ENCODE results near the gene COL7A1.

The COL7A1 gene

DNA sequence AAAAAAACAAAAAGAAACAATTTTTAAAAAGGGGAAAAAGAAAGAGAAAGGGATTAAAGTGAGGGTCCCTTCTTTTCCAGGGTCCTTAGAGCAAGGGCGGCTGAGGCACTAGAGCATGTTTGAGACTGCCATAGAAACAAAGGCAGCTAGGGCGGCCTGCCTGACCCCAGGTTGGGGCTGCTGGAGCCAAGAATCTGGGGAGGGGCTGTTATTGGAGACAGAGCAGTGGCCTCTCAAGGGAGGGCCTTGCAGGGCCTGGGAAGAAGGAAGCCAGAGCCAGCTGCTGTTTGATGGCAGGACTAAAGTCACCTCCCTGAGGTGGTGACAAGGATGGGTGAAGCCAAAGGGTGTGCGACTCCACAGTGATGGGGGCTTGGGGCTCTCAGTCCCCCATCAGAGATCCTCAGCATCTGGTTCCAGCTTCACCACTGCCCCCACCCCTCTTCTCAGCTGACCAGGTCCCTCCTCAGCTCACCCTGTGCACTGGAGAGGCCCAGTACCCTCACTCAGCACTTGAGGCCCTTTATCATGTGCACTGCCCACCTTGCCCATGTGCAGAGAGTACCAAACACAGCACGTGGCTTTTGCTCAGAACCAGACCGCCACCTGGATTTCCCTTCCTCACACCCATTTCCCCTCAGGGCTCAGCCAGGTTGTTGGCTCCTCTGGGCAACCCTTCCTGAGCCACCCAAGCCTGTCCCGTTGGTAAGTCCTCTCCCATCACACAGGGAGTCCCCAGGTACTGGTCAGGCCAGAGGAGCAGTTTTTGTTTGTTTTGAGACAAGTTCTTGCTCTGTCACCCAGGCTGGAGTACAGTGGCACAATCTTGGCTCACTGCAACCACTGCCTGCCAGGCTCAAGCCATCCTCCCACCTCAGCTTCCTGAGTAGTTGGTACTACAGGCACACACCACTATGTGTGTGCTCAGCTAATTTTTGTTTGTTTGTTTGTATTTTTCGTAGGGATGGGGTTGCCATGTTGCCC lies 24.7 kb upstream of the COL7A1 start:
- DNase-seq (ENCODE audit: low read depth): no peak

DNA sequence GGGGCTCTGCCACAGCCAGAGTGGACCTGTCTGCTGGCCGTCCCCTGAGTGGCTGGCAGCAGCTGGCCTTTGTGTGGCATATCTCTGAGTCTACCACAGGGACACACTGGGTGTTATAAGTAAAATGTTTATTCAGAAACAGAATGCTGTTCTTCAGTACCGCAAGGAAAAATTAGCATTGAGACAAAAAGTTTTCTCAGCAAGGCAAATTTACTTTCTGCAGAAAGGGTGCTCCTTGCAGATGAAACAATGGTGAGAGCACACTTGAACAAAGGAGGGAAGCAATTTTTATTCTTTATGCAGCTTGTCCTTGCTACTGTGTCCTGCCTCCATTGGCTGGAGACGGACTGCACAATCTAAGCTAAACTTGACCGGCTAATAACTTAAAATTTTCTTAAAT lies 22.4 kb upstream of the COL7A1 start:
- no peak for DNase-seq (ENCODE audit: low read depth)

DNA sequence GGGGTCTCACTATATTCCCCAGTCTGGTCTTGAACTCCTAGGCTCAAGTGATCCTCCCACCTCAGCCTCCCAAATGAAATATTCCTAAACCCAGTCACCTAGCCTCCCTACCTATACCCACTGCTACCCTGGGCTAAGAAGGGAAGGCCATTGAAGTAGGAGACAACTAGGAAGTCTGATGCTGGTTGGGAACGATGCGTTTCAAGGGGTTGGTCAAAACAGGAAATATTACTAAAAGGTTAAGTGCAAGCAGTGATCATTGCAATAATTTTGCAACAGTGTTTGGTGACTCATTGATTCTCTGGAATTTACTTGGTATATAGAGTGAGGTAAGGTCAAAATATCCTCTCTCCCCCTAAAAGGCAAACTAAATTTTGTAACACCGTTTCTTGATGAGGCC lies 18.9 kb upstream of the COL7A1 start:
- peak; percentile 90 for DNase-seq (ENCODE audit: low read depth)

DNA sequence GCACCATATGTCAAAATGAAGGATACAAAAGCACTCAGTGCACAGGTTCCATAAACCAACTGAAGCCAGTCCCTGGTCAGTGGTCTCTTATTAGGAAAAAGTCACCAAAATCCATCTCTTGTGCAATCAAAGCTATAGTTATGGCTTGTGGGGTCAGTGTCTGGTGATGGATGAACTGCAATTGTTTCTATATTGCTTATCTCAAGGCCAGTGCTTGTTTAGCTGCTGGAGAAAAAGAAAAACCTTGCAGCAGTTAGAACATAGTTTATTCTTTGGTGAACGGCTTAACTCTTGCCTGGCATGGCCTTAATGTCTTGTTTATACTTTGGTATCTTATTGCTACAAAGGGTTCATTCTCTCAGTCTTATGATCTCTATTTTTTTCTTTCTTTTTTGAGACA lies 17.2 kb upstream of the COL7A1 start:
- DNase-seq (ENCODE audit: low read depth): no peak

DNA sequence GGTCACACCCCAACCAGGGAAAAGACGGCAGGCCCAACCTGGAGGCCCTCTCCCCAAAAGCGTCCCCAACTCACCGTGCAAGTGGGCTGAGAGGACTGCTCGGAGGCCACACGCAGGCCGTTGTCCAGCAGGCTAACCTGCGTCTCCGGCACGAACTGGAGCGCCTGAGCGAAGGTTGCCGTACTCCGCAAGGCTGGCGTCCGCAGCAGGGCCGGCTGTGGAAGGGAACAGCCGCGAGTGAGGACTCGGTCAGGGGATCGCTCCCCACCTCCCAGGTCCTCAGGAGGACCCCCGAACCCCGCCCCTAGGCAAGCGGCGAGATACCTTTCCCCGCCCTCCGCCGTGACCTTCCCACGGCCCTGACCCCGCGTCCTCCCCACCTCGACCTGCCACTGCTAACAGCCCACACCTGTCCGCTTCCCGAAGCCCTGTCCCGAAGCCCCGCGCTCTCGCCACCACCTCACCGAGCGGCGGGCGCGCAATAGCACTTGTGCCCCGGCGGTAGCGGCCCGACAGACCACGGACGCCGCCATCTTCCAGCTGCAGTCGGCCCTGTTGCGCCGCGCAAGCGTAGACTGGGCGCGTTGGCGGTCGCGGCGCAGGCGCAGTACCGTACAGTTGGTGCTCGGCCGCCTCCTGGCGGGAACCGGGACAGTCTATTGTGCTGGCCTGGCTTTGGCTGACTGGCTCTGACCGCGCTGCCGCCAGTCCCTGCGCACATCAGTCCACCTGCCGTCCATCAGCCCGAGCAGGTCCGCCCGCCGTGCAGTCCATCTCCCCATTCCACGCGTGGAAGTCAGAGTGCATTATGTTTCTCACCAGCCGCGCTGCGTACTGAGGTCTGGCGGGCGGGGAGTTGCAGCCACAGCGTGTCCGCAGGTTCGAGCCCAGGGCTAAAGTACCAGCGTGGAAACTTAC lies 14.2 kb upstream of the COL7A1 start, which contains the start of gene UQCRC1:
Gene UQCRC1 (minus strand): TSS at position 559 of the 918 bp plus-strand sequence. CDS start 26 bp downstream, at position 533.
- peak; percentile 70 for DNase-seq (ENCODE audit: low read depth)

DNA sequence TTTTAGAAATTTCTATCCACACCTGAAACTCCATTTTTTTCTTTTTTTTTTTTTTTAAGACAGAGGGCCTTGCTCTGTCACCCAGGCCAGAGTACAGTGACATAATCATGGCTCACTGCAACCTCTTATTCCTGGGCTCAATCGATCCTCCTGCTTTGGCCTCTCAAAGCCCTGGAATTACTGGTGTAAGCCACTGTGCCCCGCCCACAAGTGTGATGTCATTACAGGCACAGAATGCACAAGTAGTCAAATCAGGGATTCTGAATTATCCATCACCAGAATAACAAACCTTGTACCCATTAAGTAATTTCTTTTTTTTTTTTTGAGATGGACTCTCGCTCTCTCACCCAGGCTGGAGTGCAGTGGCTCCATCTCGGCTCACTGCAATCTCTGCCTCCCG lies 12.4 kb upstream of the COL7A1 start:
- no peak for DNase-seq (ENCODE audit: low read depth)

DNA sequence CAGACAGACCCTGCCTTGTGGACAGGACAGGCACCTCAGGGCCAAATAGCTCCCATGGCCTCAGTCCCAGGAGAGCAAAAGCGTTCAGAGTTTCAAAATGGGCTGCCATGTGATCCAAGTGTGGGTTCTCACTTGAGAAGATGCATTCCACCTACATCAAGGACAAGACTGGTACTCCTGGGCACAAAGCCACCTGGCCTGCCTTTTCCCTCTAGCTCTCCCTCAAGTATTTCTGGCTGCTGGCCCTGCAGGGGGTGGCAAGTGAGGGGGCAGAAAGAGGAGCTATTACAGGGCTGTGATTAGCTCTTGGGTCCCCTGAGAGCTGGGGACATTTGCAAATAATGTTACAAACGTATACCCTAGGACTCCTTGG lies 6.5 kb upstream of the COL7A1 start:
- no peak for DNase-seq (ENCODE audit: low read depth)

DNA sequence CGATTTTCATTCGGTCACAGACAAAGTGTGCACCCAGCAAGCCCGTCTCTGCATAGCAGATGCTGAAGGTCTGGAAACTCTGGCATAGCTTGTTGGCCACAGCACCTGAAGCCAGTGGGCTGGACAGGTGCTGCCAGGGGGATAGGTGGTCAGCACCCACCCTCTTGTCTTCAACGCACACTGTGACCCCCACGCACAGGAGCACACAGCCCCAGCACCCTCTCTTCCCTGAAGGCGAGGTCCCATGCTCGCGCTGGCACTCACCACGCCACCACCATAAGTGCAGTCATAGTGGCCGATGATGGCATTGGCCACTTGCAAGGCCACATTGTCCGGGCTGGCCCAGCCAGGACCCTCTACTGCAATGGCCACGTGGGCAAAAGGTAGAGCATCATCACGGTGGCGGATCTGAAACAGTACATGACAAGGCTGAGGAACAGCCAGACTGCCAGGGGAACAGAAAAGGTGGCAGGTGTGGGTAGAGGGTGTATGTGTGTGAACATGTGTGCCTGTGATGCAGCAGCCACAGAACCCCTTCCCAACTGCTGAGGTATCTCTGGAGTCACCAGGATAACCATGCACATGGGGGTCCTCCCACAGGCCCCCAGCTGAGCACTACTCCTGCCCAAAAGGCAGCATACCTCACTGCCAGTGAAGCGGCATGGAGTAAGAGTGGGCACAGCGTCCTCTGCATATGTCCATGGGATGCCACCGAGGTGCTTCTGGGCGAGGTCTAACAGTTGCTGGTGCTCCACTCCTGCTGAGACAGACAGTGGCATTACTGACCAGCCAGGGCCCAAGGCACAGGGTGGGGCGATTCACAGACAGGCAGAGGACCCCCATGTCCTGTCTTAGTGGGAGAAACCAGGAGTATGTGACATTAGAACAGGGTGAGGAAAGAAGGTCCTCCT lies 5.8 kb upstream of the COL7A1 start:
- DNase-seq (ENCODE audit: low read depth): no peak

DNA sequence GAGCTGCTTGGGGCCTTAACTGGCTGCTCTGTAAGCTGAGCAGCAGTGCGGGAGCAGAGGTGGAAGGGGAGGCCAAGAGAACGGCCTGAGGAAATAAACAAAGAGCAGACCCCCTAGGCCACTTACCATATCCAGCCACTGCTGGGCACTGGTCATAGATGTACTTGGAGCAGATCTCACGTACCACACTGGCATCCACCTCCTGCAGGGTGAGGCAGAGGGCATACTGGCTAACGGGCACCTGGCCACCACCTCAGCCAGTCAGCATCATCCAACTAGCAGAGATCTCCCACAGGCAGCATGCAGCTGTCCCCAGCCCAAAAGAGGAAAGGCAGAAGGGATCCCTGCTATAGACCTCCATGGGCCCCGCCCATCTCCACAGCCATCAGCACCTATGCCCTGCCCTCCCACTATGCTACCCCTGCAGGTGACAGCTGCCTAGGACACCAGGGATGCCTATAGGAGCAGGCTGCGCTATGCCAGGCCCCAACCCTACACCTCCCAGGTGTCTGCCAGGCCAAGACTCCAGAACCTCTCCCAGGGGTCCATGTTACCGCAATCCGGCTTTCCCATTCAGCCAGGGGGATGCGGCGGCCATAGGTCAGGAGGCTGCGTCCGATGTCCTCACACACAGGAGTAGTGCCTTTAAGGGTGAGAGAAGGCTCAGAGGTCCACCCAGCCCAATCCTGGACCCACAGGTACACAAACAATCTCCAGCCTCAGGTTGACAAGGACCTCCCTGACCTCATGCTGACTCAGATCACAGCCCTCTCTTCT lies 4.6 kb upstream of the COL7A1 start:
- DNase-seq (ENCODE audit: low read depth): no peak

DNA sequence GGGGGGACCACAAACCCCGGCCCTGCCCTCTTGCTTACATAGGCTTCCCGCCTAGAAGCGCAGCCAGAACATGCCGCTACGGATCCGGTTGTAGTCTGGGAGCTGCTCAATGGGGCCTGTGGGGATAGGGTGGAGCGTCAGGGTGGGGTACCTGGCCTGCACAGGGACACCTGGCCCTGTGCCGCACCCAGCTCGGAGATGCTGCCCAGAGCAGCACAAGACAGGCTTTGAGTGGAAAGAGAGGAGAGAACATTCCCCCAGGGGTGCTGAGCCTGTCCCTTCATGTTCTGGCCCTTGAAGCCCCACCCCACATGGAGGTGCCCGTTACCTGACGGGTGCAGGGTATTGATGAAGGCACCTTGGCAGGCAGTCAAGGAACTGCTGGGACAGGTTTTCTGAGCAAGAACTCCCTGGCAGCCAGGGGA lies 4.0 kb upstream of the COL7A1 start:
- DNase-seq (ENCODE audit: low read depth): no peak

DNA sequence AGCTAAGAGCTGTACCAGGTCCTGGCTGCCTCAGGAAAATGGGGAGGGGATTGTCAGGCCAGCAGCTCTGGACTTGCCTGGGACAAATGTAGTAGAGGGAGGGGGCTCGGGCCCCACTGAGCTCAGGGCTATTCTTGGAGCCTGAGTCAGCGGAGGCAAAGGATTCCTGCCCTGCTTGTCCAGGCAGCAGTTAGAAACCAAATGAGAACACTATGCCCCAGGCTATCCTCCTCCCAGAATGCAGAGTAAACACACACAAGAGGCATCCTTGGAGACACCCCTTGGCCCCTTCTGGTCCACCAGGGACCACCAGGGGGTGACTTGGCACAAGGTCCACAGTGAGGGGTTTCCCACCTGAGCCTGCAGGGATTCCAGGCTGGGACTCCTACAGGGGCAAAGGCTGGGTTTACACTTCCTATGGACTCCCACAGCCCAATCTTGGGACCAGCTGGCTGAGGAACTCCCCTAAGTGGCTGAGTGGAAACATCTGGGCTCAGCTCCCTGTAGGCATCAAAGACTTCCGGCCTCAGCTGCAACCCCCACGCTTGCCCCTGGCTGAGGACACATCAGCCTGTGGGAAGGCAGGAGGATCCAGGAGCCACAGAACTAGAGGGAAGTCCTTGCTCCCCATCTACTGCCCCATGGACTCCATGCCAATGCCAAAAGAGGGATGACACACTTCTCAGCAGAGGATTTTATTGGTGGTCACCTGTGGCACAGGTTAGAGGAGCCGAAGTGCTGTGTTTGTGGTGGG lies 3.4 kb upstream of the COL7A1 start:
- peak; percentile 75 for DNase-seq (ENCODE audit: low read depth)

DNA sequence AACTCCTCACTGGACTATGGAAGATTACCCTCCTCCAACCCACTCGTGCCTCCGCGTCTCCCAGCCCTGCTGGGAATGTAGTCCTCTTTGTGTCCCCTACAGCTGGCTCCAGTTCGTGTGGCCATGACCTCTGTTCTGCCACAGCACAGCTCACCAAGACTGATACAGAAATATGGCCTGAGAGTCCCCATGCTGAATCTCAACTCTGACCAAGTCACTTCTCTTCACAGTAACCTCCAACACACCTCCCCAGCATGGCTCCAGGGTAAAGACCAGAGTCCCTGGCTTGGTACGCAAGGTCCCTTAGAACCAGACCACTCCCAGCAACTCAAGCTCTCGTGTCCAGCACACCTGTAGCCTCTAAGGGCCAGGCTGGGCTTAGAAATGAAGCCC lies 2.3 kb upstream of the COL7A1 start:
- DNase-seq (ENCODE audit: low read depth): no peak

DNA sequence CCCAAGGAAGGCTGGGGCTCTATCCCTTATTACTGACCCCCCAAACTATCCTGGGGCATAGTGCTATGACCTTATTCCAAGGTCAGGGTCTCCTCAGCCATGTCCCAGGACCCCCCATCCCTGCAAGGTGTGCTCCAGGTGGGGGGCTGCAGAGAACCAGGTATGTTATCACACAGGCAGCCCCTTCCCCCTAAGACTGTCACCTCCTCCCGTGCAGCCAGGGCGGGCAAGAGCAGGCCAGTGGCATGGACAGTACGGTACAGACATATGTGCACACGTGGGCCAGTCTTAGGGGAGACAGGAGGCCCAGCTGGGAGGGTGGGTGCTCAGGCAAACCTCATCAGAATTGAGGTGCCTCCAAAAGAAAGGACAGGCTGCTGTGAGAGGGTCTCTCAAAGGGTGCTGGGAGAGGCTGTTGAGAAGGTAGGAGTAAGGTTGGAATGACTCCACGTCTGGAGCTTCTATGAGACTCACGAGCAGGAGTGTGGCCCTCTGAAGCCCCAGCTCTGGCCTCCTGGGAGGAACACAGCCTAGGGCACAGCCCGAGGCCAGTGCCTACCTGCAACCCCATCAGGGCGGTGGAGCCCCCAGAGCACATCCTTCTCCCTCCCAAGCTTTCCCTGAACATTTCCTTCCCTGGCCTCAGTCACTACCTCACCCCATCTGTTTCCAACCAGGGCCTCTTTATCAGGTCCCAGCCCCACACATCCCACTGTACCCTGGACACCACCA lies 1.7 kb upstream of the COL7A1 start:
- no peak for DNase-seq (ENCODE audit: low read depth)

DNA sequence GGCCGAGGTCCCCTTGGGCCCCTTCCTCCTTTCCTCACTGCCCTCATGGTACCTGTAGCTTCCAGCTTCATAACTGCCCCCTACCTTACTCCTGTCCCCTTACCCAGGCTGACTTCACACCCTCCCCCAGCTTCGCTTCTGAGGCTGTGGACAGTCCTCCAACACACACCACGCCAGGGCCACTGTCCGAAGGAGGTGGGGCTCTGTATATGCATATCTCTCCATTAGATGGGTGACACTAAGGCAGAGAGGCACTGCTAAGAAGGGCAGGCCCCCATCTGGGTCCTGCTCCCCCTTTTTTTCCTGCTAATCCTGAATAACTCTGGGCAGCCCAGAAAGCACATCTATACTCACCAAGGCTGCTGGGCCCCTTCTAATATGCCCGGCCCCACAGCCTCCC lies 1.0 kb upstream of the COL7A1 start:
- DNase-seq (ENCODE audit: low read depth): no peak

DNA sequence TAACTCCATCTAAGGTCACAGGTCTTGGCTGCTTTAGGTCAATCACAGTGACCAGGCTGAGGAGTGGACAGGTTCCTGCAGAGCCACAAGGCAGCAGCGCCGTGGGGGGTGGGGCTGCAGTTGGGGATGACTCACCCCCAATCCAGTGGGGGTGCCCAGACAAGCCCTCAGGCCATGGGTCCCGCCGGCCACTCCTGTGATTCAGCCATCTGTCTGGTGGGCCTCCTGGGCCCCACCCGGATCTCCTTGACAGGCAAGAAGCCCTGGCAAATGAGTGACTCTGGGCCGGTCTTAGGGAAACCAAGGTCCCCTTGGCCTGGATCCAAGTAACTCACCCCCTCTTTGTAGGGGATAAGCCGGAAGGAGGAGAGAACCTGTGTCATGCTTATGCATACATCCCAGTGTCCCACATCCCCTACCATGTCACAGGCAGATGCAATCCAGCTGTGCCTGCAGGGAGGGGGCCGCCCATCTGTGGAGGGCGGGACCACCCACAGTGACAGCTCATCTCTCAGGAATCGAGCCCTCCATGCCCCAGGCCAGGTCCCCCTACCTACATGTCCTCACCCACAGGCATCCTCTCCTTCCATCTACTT lies 495 bp upstream of the COL7A1 start:
- DNase-seq (ENCODE audit: low read depth): peak; percentile 94

DNA sequence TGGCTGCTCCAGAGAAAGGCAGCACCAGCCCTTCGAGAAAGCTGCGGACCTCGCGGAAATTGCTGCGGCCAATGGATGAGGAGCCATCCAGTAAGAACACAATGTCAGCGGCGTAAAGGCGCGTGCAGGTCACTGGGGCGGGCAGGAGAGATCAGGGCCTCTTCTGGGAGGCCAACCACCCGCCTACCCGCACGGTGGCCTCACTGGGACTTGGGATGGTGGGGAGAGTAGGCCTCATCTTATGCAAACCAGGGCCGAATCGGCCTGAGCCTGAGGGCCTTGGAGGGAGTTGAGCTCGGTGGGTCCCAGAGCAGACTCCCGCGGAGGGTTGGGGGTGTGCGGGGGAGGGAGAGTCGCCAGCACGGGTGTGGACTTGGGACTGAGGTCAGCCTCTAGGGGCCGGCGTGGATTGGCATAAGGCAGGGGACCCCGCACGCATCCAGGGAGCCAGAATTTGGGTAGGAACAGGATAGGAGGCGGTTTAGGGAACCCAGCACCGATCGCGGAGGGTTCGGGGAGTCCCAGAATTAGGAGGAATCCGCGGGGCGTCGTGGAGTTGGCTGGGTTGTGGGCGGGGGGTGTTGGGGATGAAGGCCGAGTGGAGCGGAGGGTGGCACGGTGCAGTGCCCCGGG lies 596 bp downstream of the COL7A1 start:
- DNase-seq (ENCODE audit: low read depth): no peak

DNA sequence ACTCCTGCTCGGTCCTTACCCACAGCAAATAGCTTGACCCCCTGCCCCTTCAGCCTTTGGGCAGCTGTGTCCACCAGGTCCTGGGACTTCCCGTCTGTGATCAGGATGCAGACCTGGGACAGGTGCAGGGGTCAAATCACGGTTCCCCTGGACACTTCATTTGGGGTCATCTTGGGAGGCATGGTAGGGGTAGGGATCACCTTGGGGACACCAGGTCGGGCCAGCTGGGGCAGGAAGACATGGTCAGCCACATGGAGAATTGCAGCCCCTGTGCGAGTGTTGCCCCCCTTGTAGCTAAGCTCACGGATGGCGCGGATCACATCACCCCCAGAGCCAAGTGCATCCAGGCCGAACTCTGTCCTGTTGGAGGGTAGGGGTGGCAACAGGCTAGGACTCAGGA lies 1.8 kb downstream of the COL7A1 start:
- DNase-seq (ENCODE audit: low read depth): no peak

DNA sequence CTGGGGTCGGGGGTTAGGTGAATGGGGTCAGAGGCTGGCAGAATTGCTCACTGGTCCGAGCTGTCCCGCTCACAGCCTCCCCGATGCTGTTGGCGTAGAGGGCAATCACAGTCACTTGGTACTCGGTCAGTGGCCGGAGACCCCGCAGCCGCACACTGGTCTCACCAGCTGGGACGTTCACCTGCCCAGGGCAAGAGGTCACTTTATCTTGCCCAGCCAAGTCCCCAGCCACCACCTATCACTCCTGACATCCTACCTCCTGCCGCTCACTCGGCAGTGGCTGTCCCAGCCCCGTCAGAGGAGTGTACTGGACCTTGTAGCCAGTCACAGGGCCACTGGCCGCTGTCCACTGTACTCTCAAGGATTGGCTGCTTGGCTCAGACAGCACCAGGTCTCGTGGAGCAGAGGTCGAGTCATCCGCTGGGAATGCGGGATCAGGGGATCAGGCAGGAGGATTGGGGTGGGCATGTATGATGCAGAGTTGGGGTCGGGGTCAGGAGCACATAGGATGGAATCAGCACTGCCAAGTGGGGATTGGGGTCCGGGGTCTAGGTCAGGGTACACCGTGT lies 2.5 kb downstream of the COL7A1 start:
- no peak for DNase-seq (ENCODE audit: low read depth)

All from HS-5 (cell line).